HCT116 (cell line): ENCODE measurements around the gene APCDD1L.

ENCODE experiments used
- POLR2AphosphoS5 ChIP-seq: IDR thresholded peaks from 2 replicates; pipeline ENCODE4 v1.6.1; 2011; ENCODE audit warnings: mild to moderate bottlenecking, low read depth, low read length, moderate library complexity
- TF ChIP-seq, protein P1 (sequence below), 3 experiments: fragments of 200-600 bp in 1 of 3; sonication (generic) in 1 of 3; IDR thresholded peaks in 2 of 3; conservative IDR thresholded peaks in 1 of 3; 2 replicates each; pipeline ENCODE4 v1.5.1; 2012 to 2017; ENCODE audit warnings: low read depth in 2 of 3, low read length in 2 of 3, antibody characterized with exemption in 1 of 3, borderline replicate concordance in 1 of 3, control low read depth in 1 of 3, mild to moderate bottlenecking in 1 of 3, mixed read lengths in 1 of 3, mixed run types in 1 of 3, moderate library complexity in 1 of 3; ENCODE audit not compliant: insufficient read depth in 1 of 3
- TF ChIP-seq, protein P2 (sequence below): IDR thresholded peaks from 2 replicates; pipeline ENCODE4 v1.6.1; 2012

DNA sequence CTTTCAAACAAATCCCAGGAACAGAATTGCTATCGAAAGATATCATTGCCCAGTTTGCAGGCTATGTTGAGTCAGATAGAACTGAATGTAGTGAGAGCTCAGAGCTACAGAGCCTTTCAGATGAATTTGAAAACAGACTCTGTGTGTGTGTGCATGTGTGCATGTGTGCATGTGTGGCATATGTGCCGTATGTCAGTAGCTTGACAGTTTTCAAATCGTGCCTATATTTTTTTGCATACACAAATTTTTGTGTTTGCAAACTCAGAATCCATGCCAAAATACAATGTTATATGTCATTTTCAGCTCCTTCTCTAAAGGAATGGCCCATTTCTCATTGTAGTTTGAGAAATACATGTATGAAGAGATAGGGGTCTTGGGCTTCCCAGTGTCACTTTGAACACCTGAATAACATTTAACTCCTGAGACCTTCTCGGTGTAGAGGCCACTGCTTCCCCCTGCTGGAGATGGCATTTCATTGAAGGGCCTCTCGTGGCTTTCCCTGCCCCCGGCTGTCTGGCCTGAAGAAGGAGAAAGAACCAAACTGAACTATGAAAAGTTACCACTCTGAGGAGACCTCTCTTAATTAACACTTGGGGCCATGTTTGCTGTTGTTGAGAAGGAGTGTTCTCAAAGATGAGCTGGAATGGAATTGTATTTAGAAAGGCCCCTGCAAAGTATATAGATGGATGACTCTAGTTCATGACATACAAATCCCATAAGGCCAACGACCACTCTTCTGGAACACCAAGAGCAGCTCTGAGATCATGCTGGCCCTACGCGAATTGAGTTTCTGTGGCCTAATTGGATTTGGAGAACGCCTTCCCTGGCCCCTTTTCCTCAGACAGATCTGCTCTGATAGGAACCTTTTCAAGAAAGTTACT is 67.4 kb downstream of the APCDD1L start:
- TF ChIP-seq, protein P1, sequence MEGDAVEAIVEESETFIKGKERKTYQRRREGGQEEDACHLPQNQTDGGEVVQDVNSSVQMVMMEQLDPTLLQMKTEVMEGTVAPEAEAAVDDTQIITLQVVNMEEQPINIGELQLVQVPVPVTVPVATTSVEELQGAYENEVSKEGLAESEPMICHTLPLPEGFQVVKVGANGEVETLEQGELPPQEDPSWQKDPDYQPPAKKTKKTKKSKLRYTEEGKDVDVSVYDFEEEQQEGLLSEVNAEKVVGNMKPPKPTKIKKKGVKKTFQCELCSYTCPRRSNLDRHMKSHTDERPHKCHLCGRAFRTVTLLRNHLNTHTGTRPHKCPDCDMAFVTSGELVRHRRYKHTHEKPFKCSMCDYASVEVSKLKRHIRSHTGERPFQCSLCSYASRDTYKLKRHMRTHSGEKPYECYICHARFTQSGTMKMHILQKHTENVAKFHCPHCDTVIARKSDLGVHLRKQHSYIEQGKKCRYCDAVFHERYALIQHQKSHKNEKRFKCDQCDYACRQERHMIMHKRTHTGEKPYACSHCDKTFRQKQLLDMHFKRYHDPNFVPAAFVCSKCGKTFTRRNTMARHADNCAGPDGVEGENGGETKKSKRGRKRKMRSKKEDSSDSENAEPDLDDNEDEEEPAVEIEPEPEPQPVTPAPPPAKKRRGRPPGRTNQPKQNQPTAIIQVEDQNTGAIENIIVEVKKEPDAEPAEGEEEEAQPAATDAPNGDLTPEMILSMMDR (IDR thresholded peaks at IDR 0.05 in 2 of 3, conservative IDR thresholded peaks at IDR 0.05 in 1 of 3; ENCODE audit: borderline replicate concordance in 1 of 3, insufficient read depth in 1 of 3, low read depth in 2 of 3, low read length in 2 of 3), result peak; percentile 55 to 78 (median 73); a peak in 5 of 6 replicates
- no peak for TF ChIP-seq POLR2AphosphoS5
- TF ChIP-seq, protein P2, sequence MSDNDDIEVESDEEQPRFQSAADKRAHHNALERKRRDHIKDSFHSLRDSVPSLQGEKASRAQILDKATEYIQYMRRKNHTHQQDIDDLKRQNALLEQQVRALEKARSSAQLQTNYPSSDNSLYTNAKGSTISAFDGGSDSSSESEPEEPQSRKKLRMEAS, result no peak
